Stimulated activated naive CD4-positive, alpha-beta T cell treated with Interleukin-2 at 50 U/mL for 16 hours (primary cell): Measurements from ENCODE around the gene MAP3K10.

Experiments
- DNase-seq: peaks from one replicate; lab custom pipeline; 2025; lab: John Stamatoyannopoulos, UW

Gene MAP3K10

DNA sequence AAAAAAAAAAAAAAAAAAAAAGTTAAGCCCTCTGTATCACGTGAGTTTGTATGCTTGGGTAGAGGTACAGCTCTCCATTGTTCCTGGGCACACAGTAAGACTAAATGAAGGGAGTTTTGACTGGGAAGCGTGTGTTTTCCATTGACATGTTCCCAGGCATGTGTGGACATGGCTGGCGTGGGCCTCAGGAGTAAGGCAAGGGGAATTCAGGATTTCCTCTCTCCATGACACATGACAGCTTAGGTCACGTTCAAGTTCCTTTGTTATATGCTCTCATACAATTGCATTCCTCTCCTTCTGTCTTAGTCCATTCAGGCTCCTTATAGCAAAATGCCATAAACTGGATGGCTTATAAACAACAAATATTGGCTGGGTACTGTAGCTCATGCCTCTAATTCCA is 17.1 kb upstream of the MAP3K10 start:
- no peak for DNase-seq

DNA sequence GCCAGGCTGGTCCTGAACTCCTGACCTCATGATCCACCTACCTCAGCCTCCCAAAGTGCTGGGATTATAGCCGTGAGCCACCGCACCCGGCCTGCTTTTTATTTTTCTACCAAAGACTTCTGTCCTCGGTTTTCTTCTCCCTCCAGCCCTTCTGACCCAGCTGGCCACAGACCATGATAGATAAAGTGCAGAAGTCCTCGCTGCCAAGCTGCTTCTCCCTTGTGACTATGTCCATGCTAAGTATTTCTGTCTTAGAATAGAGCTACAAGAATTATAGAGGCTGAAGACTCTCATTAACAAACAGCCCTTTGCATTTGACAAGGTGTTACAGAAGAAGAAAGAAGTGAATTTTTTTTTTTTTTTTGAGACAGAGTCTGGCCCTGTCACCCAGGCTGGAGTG is 15.4 kb upstream of the MAP3K10 start:
- no peak for DNase-seq

GRCh38 chr19:40177286-40178070 is 13.7 kb upstream of the MAP3K10 start:
- DNase-seq, result no peak

GRCh38 chr19:40178756-40179155 is 12.5 kb upstream of the MAP3K10 start:
- DNase-seq, result no peak

GRCh38 chr19:40184273-40184672 is 7.0 kb upstream of the MAP3K10 start:
- no peak for DNase-seq

DNA sequence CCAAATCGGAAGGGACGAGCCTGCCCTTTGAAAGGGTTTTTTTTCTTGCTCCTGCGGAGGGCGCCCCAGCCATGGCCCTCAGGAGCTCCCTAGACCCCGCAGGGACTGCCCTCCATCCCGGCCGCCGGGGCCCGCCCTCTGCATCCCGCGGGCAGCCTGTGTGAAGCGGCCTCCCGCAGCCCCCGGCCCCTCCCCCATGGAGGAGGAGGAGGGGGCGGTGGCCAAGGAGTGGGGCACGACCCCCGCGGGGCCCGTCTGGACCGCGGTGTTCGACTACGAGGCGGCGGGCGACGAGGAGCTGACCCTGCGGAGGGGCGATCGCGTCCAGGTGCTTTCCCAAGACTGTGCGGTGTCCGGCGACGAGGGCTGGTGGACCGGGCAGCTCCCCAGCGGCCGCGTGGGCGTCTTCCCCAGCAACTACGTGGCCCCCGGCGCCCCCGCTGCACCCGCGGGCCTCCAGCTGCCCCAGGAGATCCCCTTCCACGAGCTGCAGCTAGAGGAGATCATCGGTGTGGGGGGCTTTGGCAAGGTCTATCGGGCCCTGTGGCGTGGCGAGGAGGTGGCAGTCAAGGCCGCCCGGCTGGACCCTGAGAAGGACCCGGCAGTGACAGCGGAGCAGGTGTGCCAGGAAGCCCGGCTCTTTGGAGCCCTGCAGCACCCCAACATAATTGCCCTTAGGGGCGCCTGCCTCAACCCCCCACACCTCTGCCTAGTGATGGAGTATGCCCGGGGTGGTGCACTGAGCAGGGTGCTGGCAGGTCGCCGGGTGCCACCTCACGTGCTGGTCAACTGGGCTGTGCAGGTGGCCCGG is 815 bp downstream of the MAP3K10 start:
- no peak for DNase-seq

DNA sequence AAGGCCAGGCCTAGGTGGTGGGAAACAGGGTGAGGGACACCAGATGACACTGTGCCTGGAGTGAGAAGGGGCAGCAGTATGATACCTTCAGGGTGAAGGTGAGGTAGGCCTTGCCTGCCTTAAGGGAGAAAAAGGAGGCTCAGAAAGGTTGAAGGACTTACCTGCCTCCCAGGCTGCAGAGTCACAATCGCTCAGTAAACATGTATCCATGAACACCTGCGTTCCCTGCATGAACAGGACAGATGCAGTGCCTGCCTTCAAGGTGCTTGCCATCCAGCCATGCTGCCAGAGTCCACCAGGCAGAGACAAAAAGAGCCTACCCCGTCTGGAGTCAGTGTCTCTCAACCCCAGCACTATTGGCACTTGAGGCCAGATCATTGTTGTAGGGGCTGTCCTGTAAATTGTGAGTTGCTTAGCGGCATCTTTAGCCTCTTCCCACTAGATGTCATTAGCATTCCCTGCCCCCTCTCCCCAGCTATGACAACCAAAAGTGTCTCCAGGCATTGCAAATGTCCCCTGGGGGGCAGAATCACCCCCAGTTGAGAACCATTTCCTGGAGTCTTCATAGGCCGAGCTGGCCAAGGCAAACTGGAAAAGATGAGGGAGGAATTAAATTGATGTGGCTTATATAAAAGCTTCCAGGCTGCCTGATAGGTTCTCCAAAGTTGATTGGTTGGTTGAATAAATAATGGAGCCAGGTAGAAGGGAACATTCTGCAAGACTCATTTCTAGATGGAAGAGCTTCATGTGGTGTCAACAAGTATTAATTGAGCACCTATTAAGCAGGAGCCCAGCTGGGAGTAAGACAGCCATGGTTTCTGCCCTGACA is 1.7 kb downstream of the MAP3K10 start:
- no peak for DNase-seq

GRCh38 chr19:40193587-40193849 is 2.3 kb downstream of the MAP3K10 start:
- no peak for DNase-seq

GRCh38 chr19:40198272-40198990 is 7.2 kb downstream of the MAP3K10 start:
- DNase-seq, result no peak

GRCh38 chr19:40200341-40201099 is 9.3 kb downstream of the MAP3K10 start:
- no peak for DNase-seq

- no peak for DNase-seq
These were observed 13.2 kb downstream of the MAP3K10 start for GRCh38 chr19:40204381-40204780.

- no peak for DNase-seq
These were observed 14.5 kb downstream of the MAP3K10 start for GRCh38 chr19:40205760-40206159.

DNA sequence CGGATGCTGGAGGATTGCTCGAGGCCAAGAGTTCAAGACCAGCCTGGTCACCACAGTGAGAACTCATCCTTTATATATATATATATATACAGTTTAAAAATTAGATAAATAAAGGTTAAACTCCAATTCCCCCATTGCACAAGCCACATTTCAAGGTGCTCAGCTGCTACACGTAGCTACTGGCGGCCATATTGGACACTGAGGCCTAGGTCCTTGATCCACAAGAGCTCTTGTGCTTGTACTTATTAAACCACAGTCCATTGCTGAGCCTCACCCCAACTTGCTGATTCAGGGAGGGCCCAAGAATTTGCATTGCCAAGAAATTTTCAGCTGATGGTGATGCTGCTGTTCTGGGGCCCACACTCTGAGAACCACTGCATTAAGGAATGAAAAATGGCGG is 17.4 kb downstream of the MAP3K10 start:
- no peak for DNase-seq

GRCh38 chr19:40210889-40211288 is 19.7 kb downstream of the MAP3K10 start:
- no peak for DNase-seq

DNA sequence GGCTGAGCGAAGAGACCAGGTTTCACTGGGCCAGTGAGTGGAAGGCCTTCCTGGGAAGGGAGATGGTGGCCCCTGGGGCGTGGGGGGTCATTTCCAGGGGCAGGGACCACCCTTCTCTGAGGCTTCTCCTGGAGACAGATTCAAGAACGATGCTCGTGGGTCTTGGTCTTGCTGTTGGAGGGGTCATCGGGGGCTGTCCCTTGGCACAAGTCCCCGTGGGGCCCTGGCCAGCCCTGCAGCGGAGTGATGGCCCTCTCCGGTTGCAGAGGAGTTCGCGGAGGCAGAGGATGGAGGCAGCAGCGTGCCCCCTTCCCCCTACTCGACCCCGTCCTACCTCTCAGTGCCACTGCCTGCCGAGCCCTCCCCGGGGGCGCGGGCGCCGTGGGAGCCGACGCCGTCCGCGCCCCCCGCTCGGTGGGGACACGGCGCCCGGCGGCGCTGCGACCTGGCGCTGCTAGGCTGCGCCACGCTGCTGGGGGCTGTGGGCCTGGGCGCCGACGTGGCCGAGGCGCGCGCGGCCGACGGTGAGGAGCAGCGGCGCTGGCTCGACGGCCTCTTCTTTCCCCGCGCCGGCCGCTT is 22.1 kb downstream of the MAP3K10 start:
- DNase-seq, result no peak

DNA sequence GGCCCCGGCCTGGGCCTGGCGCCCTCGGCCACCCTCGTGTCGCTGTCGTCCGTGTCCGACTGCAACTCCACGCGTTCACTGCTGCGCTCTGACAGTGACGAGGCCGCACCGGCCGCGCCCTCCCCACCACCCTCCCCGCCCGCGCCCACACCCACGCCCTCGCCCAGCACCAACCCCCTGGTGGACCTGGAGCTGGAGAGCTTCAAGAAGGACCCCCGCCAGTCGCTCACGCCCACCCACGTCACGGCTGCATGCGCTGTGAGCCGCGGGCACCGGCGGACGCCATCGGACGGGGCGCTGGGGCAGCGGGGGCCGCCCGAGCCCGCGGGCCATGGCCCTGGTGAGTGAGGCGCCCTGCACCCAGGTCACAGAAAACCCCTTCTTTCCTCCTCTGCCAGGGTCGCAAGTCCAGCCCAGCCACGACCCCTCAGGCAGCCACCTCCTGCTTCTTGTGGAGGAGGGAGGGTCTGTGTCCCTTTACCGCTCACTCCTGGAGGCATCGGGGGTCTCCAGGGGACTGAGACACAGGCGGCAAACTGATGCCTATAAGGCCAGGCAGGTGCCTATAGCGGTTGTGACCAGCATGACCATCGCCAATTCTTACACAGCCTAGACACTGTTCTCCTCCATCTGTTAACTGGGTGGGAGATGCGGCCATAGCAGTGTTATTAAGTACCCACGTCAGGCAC is 22.8 kb downstream of the MAP3K10 start:
- no peak for DNase-seq

GRCh38 chr19:40214936-40215335 is 23.7 kb downstream of the MAP3K10 start:
- DNase-seq, result no peak

- DNase-seq, result no peak
These were observed 25.0 kb downstream of the MAP3K10 start for GRCh38 chr19:40216013-40216776.

DNA sequence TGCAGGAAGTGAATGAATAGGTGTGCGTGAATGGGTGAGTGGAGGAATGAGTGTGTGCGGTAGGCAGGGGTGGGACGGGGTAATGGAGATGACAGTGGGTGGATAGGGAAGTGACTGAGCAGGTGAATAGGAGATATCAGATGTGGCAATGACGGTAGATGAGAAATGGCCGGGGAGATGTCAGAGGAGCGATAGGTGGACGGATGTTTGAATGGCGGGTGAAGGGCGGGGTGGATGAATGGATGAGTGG is 25.5 kb downstream of the MAP3K10 start:
- DNase-seq, result no peak
